Pulmonary artery endothelial cell (primary cell): ENCODE data around the gene PDE7B. TPM values are rescaled to one million over a fixed set of nuclear protein-coding genes. Genes with fewer than 3 reads are reported as not detected.

ENCODE experiments used
- DNase-seq: peaks from one replicate; pipeline ENCODE4 v3.0.0-alpha.2; 2011; ENCODE audit warnings: low read depth, low spot score
- total RNA-seq: library from RNA; depleted of rRNA; stranded (reverse); fragments of >200 nt; gene quantifications from 2 replicates; pipeline ENCODE4 v1.2.3, GENCODE V29; 2014

PDE7B gene
- total RNA-seq, 1 donor from 2014 or later, result 42.5 TPM

DNA sequence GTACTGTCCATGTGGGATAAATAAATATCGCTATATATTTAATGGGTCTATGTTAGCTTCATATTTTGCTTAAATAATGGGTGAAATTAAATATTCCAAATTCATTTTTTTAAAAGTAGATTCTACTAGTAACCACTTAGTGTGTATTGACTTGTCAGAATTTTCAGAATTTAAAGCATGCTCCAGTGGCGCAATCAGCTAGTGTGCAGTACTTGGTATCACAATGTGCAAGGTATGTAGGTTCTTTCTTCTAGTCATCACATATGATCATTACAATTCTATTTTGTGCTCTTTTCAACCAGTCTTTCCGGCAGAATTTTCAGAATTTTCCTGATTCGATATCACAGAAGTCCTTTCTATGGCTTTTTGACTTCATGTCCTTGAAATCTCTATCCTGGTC, 32.6 kb downstream of the PDE7B start:
- no peak for DNase-seq

DNA sequence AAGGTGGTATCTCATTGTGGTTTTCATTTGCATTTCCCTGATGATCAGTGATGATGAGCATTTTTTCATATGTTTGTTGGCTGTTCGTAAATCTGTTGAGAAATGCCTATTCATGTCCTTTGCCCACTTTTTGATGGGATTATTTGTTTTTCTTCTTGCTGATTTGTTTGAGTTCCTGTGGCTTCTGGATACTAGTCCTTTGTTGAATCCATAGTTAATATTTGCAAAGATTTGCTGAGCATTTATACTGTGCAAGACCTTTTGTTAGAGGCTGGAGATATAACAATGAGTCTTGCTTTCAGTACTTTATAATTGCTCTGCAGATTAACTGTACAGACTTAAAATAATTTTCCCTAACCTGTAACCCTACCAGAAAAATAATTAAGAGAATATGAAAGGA, 35.6 kb downstream of the PDE7B start:
- DNase-seq, result no peak

DNA sequence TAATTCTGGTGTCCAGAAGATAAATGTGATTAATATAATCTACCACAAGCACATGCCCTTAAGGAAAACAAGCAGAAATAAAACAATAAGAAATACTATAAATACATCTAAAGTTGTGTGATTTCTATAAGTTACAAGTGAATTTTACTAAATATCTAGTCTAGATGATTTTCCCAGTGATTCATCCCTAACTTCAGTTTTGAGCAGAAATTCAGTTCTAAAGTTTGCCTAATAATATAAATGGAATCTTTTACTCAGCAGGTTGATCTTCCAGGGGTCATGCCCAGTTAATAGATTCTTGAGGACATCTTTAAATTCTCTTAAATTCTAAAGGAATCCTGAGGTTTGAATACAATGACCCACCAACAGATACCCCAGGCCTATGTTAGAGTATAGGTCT, 37.3 kb downstream of the PDE7B start:
- DNase-seq, result no peak

DNA sequence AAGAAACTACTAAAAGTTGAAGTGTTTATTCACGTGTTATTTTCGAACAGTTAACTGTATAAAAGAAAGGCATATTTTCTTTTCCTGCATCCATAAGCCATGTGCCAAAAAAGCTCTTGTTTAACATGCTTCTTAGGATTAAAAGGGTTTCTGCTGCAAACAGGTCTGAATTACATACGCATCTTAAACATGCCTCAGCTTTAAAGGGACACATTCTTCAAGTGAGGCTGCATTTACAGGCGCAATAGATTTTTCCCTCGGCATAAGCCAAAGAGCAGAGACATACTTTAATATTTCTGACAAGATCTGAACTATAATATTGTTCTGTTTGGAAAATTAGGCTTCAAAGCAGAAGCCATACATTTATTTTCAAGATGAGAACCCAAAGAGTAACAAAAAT, 39.4 kb downstream of the PDE7B start:
- no peak for DNase-seq

DNA sequence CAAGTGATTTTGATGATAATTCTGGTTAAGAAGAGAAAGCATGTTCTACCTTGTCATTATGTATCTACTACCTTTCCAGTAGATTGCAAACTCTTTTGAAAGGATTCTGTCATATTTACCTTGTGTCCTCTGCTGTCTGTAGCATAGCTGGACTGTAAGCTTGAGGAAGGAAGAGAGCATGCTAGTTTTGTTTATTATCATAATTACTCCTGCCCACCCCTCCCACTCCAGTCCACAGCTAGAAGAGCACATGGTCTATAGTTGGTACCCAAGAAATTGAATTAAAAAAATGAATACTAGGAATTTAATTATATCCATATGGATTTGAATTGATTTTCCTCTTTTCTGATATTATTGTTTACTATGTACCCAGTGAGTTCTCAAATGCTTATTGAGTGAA, 40.2 kb downstream of the PDE7B start:
- DNase-seq, result no peak

DNA sequence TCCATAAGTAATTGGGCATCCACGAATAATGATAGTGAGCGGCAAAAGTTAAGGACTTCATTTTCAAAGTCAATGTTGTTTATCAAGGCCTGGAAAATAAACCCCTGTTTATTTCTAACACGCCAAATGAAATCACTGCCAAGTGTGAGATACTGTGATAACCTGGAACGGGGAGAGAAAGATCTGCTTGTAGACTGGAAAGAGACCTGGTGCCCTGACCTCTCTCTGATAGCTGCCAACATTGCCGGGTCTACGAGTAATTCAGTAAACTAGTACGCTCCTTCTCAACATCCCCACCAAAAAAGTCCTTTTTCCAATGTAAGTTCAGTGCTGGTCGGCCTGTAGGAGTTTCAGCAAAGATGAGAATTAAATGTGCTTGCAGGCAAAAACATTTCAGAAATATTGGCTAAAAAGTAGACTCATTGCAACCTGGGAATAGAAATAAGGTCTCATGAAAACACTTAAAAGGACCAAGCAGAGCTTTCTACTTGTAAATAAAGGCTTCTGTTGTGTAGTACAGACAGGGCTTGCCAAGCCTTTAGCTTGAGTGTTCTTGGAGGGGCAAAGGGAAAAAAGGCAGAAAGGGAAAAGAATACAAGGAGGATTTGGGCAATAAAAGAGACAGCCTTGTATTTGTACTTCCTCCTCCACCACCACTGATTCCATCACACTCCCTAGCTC, 43.9 kb downstream of the PDE7B start:
- no peak for DNase-seq

DNA sequence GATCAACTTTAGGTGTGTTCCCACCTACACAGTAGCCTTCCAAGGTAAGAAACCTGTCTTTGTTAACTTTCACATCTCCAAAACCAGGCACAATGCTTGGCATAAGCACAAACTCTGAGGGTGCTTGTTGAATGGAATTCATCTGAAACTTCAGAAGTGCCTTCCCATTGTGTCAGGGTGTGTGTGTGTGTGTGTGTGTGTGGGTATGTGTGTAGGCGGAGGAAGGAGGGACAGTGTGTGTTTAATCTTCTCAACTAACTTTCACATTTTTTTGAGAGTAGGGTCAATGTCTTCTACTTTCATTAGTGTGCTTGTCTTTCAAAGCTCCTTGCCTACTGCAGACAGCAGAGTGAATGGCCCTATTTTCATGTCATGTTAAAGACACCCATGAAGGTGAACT, 45.6 kb downstream of the PDE7B start:
- DNase-seq, result no peak

DNA sequence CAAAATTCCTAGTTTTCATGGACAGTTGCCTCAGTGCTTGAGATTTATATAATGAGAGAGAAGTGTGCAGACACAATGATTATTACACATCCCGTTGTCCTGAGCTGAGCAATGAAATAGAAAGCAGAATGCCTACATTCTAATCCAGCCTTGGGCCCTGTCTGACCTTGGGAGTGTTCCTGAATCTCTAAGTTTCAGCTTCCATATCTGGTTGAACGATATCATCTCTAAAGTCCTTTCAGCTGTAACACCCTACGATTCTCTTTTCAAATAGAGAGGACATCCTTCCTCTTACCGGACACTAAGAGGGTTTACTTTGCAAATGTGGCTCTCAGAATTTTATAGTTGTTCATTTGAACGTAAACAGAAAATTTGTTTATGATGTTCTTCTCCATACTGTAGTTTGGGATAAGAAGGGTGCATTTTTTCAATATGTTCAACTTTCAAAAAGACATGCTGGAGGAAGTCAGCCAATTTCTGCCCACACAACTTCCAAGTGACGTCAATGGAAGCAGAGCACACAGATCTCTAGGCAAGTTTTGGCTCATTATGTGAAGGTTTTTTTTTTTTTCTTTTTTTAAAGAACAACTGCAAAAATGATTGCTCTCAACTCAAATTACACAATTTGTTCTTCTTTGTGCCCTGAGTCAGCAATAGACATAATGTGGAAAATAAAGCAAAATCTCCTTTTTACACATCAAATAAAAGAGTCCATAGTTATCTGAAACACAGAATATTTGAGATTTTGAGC, 50.4 kb downstream of the PDE7B start:
- no peak for DNase-seq

DNA sequence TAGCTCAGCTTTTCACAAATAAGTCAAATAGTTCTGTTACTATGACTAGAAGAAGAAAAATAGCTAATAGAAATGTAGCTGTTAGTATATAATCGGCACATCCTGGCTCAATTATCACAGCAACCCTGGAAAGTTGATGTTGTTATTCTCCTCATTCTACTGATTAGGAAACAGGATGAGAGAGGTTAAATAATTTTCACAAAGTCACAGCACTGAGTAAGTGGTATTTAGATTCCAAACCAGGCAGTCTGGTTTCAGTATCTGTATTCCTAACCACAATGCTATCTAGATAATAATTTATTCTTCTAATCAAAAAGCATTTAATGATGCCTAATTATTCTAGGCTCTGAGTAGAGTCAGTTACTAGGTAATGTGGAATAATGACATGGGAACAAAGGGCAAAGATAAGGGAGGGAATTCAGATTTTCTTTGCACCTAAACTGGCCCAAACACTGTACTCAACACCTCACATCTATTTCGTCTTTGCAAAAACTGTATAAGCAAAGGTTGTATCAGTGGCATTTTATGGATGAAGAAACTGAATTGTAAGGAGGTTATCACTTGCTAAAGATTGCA, 51.3 kb downstream of the PDE7B start:
- no peak for DNase-seq

DNA sequence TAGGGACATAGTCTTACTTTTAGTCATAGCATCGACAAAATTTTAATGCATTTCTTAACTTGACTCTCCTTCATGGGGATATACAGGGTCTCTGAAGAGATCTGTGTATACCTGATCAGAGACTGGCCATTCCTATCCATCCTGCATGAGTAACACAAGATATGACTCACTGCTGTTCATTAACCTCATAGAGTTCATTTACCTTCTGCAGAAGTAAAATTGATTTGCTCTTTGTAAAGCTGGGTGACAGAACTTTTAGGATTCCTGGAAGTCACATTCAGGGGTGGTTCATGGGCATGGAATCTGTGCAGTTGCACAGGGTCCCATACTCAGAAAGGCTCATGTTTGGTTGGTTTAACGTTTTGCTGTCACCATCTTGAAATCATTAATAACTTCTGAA, 53.2 kb downstream of the PDE7B start:
- no peak for DNase-seq

DNA sequence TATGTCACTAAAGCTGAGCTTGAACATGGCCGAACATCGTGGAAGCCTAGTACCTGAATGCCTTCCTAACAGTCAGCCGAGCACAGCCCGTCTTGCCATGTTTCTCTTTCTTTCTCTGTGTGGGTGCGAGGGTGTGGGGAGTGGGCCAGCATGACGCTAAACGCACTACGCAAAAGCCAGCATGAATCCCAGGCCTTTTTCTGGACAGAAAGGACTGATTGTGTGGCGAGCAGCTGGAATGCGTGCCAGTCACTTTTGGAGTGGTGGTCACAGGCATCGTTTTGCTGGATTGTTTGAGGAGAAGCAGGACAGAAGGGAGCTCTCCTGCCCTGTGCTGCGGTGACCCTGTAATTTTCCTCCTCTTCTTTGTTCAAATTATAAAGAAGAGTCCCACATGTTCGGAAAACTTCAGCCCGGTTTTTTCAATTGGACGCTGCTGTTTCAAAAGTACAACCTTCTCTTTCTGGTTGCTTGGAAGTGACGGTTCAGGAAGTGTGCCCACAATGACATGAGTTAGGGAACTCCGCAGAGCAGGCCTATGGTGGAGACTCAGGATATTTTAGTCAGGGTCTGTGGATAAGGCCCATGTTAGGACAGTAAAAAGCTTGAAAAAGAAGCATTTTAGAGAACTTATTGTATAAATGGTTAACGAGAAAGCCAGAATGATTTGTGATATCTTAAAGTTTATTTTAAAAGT, 54.3 kb downstream of the PDE7B start:
- DNase-seq, result no peak

DNA sequence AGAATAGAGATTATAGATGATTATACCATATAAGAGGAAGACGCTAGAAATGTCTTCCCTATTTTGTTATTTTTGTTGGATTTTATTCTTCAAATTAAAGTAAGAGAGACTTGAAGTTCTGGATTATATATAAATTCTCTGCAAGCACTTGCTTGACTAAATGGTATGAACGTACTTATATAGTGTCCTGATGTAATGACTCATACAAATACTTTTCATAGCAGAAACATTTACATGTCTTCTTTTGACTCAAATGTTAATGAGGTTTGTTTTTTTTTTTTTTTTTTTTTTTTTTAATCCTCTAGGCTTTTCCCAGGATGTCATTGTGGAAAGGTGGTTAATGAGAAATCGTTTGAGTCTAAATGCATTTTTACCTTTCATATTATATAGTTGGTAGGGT, 55.0 kb downstream of the PDE7B start:
- no peak for DNase-seq

DNA sequence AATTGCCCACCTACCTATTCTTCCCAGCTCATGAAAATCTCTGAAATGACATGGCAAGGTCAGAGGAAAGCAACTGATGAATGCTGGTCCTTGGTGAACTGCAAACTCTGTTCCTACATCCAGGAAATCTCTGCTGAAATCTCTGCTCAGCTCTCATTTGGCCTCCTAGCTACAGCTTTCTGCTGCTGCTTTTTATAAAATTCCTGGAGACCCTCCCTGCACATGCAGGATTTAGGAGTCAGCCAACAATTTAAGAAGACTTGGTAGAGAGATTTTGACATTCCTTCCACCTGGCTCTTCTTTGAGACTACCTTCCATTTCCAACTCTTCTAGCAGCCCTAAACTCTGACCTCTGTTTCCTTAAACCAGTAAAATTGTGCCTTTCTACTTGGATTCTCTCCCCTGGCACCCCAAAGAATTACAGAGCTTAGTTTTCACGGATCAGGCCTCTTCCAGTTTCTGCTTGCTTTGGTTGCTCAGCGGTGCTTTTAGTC, 55.5 kb downstream of the PDE7B start:
- no peak for DNase-seq

DNA sequence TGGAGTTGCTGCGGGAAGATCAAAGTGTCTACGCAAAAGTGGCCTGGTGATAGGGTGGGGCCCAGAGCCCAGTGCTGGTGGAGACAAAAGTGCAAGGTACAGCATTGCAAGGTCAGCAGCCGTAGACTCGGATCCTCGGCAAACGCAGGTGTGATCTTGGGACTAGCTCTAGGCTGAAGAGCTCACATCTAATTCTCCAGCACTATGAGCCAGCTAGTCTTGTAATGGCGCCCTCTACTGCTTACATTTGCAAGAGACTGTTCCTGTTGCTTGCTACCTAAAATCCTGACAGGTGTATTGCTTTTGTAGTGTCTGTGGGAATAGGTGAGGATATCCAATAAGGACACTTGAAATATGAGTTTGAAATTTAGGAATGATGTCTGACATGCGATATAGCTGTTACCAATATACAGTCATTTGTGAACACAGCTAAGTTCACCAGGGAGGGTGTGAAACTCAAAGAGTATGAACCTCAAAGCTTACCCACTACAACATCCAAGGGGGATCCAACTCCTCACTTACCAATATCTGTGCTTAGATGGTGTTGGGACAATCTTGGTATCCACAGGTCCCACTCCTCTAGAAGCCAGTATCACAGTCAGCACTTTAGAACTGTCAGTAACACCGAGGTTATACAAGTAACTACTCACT, 58.4 kb downstream of the PDE7B start:
- no peak for DNase-seq

DNA sequence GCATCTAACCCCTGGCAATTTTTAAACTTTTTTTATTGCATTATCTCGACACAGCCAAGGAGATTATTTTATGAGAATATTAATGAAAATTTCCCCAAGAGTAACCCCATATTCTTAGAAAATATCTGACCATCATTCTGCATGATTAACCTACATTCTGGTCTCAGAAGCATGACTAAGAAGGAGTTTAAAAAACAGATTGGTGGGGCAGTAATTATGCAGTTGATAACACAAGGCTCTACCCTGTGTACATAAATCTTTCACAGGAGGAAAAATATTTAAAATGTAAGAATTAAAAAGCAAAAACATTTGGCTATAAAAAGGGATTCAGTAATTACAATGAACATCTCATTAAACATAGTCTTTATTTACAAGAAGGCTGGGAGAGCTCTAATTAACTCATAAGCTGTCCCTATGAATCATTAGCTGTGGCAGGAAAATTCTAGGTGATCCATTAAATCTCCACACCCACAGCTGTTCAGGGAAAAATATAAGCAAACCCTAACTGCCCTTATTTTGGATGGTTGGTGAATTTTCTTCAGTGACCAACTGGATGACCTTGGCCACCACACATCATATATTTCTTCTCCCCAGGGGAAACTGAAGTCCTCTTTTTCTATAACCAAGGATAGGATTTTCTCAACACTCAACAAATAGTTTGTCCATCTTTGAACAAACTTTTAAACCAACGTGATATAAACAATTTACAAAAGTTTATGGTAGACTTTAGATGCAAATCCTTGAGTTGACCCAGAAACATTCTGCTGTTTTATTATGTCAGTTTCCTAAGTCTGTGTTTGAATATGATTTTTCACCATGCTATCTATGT, 59.5 kb downstream of the PDE7B start:
- DNase-seq, result no peak

DNA sequence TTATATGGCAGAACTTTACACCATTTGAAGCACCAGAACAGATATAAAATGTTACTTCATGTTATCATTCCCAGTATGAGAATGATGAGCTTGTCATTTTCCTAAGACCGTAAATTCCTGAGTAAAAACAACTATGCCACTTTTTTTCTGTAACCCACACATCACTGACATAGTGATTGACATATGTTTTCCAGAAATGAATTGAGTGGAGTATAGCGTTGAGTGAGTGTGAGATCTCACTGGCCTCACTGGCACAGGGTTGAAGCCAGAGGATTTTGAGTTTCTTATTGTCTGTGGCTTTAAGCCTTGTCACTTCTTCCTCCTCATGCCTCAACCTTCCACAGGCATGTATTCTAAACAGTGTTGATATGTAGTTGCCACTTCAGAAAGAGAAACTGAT, 62.3 kb downstream of the PDE7B start:
- no peak for DNase-seq

DNA sequence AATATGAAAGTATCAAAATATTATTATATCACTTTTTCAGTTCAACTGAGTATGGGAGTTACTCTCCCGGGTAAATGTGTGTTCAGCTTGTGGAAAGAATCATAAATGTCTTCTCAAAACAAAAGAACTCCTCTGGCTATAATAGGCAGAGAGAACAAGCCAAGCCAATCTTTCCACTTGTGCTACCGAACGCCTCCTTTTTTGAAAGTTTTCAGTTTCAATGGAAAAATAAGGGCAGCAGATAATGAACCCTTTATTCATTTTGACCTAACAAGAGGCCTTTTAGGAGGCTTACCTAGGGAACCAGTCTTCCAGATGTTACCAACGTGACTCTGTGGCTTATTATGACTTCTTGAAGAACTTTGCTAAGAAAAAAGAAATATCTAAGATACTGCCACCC, 67.5 kb downstream of the PDE7B start:
- DNase-seq, result no peak

DNA sequence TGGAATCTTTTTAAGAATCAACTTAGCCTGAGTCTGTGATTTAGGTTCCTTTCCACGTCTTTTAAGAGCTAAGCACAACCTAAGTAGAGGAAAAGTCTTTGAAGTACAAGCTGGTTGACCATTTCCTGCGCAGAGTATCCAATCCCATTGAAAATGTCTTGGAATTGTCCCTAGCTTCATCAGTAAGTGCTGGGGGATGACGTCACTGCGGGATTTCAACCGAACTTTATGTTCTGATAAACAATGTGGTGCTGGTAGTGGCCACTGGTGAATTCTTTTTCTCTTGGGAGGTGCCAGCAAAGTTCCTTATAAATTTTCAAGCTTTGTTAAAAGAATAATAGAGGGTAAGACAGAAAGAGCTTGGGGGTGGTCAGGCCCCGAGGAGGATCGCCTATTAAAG, 69.2 kb downstream of the PDE7B start:
- DNase-seq, result no peak

DNA sequence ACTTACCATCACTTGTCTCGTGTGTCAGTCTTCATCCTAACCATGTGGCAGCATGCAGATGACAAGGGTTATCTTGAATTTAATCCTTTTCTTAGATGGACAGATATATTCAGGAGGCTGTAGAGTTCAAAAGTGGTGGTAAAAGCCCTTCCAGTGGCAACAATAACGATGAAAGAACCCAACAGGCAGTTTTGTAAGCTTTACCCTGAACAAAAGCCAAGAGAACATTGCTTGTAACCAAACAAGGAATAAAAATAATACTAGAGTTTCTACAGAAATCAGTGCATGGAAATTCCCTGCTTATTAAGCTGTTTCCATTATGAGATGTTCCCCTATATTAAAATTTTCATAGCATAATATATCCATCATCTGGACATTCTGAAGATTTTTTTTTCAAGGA, 69.7 kb downstream of the PDE7B start:
- DNase-seq, result no peak

DNA sequence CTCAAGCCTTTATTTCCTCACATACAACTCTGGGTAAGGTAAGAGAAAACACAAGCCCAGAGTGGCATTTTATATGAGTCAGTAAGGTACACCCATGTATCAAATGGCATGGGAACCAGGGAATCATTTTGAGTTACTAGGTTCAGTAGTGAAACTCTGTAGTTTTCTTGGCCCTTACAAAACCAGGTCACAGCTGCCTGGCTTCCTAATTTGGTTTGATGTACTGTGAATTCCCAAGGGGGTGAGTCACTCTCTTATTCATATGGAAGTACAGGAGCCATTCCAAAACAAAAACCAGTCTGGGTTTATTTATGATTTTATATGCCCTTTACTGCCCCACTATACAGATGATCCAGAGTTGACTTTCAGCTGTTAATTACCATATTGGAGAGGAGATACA, 70.7 kb downstream of the PDE7B start:
- peak; percentile 69 for DNase-seq

DNA sequence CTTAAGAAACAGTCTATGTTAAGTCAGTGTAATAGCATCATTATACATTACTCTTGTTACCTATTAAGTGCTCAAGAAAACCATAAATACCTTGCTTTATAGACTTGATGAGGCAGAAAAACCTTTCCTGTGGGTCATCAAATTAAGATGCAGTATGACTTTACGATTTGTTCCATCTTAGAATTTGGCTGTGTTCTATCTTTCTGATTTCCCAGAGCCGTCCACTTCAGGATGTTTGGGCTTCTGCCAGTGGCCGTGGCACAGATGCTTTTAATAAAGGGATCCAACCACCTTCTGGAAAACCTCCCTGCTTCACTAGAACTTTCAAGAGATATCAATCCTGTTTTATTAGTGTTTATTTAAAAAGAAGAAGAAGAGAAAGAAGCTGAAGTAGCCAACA, 71.2 kb downstream of the PDE7B start:
- DNase-seq, result no peak
